Right lobe of liver (tissue), 6 donors: Measurements from ENCODE around the gene AADAC. TPM values are rescaled to one million over a fixed set of nuclear protein-coding genes. Genes with fewer than 3 reads are reported as not detected.

Experiments used
- ATAC-seq, 4 donors: fragments of 200-7000 bp; cut with Tn5 transposase; one replicate each; pipeline ENCODE4 v1.9.1; 2020; ENCODE audit warnings: mild to moderate bottlenecking in 4 of 4, moderate library complexity in 4 of 4
- DNase-seq, 3 donors: peaks; one replicate each; pipeline ENCODE4 v3.0.0-alpha.2; 2020
- H3K27ac ChIP-seq, 3 donors: fragments of 200-600 bp; one replicate each; pipeline ENCODE4 v1.8.0; 2022
- H3K27me3 ChIP-seq, 2 donors: fragments of 200-600 bp; one replicate each; pipeline ENCODE4 v1.8.0; 2022
- H3K36me3 ChIP-seq, 4 donors: fragments of 200-600 bp; sonication (generic) in 1 of 4; one replicate each; pipeline versions ENCODE4 v1.5.1 to v1.8.0; 2017 to 2022; ENCODE audit warnings: control low read depth in 1 of 4
- H3K4me1 ChIP-seq, 4 donors: fragments of 200-600 bp; sonication (generic) in 1 of 4; one replicate each; pipeline versions ENCODE4 v1.5.1 to v1.8.0; 2017 to 2022; ENCODE audit warnings: control low read depth in 1 of 4
- H3K4me3 ChIP-seq, 3 donors: fragments of 200-600 bp; one replicate each; pipeline ENCODE4 v1.8.0; 2022
- H3K9me3 ChIP-seq, 4 donors: fragments of 200-600 bp; sonication (generic) in 1 of 4; one replicate each; pipeline versions ENCODE4 v1.5.1 to v1.8.0; 2017 to 2022; ENCODE audit warnings: control low read depth in 1 of 4
- CTCF ChIP-seq, 4 donors: fragments of 200-600 bp in 3 of 4; fragments of 450-650 bp in 1 of 4; IDR thresholded peaks; one replicate each; pipeline versions ENCODE4 v1.5.1 to v1.8.0; 2016 to 2022; ENCODE audit warnings: antibody characterized with exemption in 4 of 4, mild to moderate bottlenecking in 2 of 4
- POLR2A ChIP-seq: fragments of 450-650 bp; IDR thresholded peaks from one replicate; pipeline ENCODE4 v1.6.1; 2017; ENCODE audit warnings: antibody characterized with exemption, mild to moderate bottlenecking
- WGBS: methylation state at CpG from one replicate; pipeline ENCODE4 v1.1.6; 2018; ENCODE audit warnings: low coverage, low lambda C conversion rate; ENCODE audit not compliant: insufficient coverage; ENCODE audit errors: missing lambda C conversion rate; 5-methylcytosine and 5-hydroxymethylcytosine counted together
- intact Hi-C, 2 donors: fragments of 100-400 bp; cut with DNase I; formaldehyde crosslinking; loops; one replicate each; pipeline versions ENCODE4 v1.11.2 to v1.14.1; 2022
- total RNA-seq, 6 experiments: library from RNA; depleted of rRNA in 2 of 6; stranded (reverse); fragments of >200 nt in 2 of 6; fragmentation: NEBNext Ultra II Directional in 3 of 6; extraction: Animal tissue kit (Norgen Biotek cat#: 25700) in 3 of 6; gene quantifications; one replicate each; pipeline versions ENCODE4 v1.1.0 to v1.2.4, GENCODE V29; 2016 to 2023
- donor health status: DM: no; HTN: yes; CAD: no.
- donor health status: DM: no; HTN: no; CAD: no.
- donor health status: DM: no; HTN: no; CAD: no.
- donor health status: DM: no; HTN: yes; CAD: no.
- donor health status: DM: no; HTN: yes; CAD: no.

AADAC gene
- total RNA-seq, 6 experiments from 2014 or later = 160 to 275 (median 229) TPM

- H3K27ac ChIP-seq = no peak overlapping the region
Measured at GRCh38 chr3:151864423-151865101, 50.6 kb downstream of the AADAC start.

DNA sequence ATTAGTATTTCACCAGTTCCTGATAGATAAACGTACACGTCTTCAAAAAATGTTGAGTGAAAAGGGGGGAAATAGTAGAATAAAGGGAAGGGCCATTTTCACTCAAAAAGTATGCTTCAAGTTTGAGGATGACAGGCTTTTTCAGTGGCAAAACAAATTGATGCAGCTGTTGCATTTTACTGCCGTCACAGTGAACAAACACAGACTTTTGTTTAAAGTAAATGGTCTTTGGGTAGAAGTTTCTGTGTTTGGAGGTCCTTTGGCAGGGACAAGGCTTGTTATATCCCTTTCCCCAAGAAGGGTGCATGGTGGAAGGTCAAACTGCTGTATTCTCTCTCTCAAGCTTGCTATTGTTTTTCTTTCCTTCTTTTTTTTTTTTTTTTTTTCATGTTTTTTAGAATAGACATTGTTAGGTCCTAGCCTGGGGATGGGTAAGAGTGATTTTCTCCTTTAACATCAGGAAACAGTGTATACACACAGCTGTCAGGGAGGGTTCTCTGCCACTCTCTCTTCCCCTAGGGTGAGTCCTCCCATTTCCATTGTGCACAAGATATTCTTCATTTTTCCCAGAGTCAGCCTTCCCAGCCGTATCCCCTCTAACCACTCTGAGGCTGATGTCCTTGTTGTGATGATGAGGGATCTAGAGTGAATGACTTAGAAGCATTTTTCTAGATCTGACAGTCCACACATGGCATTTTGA, 52.9 kb downstream of the AADAC start:
- WGBS = 82% methylated on average over 4 of the region's 4 CpGs
- TF ChIP-seq POLR2A (no peak), CTCF (IDR thresholded peaks at IDR 0.05) (no peak)
- DNase-seq = no peak
- no peak overlapping the region for H3K4me3 ChIP-seq
- H3K27me3 ChIP-seq = no peaks in the 10 kb centered on the region
- ATAC-seq = no peak
- H3K27ac ChIP-seq = no peak overlapping the region
- H3K36me3 ChIP-seq = no peaks in the 10 kb centered on the region
- no peaks in the 10 kb centered on the region for H3K9me3 ChIP-seq
- intact Hi-C loops = no loop called here
- H3K4me1 ChIP-seq = no peaks in the 10 kb centered on the region

More at GRCh38 chr3:151864423-151865101, 50.6 kb downstream of the AADAC start:
- Histone ChIP-seq H3K4me3 (no peak overlapping the region), H3K27me3 (no peaks in the 10 kb centered on the region), H3K36me3 (no peaks in the 10 kb centered on the region), H3K9me3 (no peaks in the 10 kb centered on the region), H3K4me1 (peaks cover 0 to 18% (median 0%) of the 10 kb centered on the region in 4 donors)
- ATAC-seq (peak in 1 of 4 donors; percentile 12), DNase-seq (no peak)
- no peak for TF ChIP-seq POLR2A
- TF ChIP-seq CTCF (IDR thresholded peaks at IDR 0.05) = no peak
- intact Hi-C loops = no loop called here
- 52% methylated on average over 4 of the region's 4 CpGs for WGBS

DNA sequence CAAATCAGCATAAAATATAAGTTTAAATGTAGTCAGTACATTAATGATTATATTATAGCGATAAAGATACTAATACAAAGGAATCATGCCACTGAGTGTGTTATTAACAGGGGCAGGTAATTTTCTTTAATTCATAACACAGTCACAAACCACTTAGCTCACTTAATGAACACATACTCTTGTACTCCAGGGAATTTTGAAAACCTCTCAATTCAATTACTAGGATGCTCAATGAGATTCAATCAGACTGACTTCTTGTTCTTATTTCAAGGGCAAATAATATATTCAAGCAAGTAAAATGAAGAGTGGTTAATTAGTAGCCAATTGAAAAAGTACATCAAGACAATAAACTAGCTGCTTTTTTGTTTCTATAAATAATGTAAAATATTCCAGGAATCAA, 53.8 kb downstream of the AADAC start:
- Histone ChIP-seq H3K27ac (no peak overlapping the region), H3K36me3 (no peaks in the 10 kb centered on the region), H3K4me3 (no peak overlapping the region), H3K9me3 (no peaks in the 10 kb centered on the region), H3K4me1 (no peaks in the 10 kb centered on the region), H3K27me3 (no peaks in the 10 kb centered on the region)
- 93% methylated on average over 1 of the region's 1 CpG for WGBS
- ATAC-seq (no peak), DNase-seq (no peak)
- TF ChIP-seq CTCF (IDR thresholded peaks at IDR 0.05) (no peak), POLR2A (no peak)
- intact Hi-C loops = no loop called here

DNA sequence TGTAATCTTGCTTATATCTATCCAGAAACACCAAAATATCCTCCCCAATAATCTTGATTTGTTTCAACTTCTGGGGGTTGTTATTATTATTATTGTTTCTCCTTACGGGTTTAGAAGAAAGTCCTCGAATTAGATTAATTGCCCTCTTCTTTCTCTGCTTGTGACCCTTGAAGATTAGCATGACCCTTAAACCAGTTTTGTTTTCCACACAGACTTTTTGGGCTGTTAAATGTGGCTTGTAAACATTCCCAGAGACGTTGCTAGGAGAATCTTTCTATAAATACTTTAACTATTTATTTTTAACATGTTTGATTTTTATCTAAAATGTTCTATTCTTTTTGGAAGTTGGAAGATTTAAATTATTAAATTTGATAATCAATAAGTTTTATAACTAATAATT, 55.3 kb downstream of the AADAC start:
- Histone ChIP-seq H3K27ac (no peak overlapping the region), H3K9me3 (no peaks in the 10 kb centered on the region), H3K36me3 (no peaks in the 10 kb centered on the region), H3K27me3 (no peaks in the 10 kb centered on the region), H3K4me1 (no peaks in the 10 kb centered on the region), H3K4me3 (no peak overlapping the region)
- DNase-seq = no peak
- intact Hi-C loops = no loop called here
- 9% methylated on average over 3 of the region's 3 CpGs for WGBS
- no peak for ATAC-seq
- TF ChIP-seq CTCF (IDR thresholded peaks at IDR 0.05) (no peak), POLR2A (no peak)
